ENCODE data around the gene PAXIP1.

PAXIP1 gene

DNA sequence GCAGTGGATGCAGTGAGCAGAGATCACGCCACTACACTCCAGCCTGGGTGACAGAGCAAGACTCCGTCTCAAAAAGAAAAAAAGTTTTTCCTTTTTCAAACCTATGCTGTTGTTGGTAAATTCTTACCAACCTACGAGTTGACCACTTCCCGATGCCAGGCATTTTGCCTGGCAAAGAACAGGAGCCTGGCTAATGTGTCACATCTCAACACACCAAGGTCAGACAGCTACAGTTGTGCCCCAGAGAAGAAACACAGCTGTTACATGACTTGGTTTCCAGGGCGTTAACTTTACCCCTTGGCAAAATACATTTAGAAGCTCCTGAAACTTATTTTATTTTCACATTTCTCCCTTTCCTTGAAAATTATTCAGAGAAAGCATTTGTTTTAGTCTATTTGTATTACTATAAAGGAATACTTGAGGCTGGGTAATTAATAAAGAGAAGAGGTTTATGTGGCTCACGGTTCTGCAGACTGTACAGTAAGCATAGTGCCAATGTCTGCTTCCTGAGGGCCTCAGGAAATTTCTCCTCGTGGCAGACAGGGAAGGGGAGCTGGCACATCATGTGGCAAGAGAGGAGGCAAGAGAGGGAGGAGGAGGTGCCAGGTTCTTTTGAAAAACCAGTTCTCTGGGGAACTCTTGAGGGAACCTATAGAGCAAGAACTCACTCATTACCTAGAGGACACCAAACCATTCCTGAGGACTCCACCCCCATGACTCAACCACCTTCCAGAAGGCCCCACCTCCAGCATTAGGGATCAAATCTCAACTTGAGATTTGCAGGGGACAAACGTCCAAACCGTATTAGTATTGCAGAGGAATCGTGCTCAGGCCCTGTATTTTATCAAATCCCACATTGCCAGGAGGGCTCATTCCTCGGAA lies 83.3 kb downstream of the PAXIP1 start:
- no peak overlapping the region for H3K27ac ChIP-seq
- no peaks in the 10 kb centered on the region for H3K9me3 ChIP-seq (ENCODE audit: severe bottlenecking)
- H3K27me3 ChIP-seq (ENCODE audit: insufficient read depth, low read depth, severe bottlenecking) = peaks cover 41% of the 10 kb centered on the region
- no peaks in the 10 kb centered on the region for H3K36me3 ChIP-seq
- H3K4me3 ChIP-seq (ENCODE audit: low read depth, low read length) = no peak overlapping the region
- no peak for DNase-seq
- TF ChIP-seq, protein P1, sequence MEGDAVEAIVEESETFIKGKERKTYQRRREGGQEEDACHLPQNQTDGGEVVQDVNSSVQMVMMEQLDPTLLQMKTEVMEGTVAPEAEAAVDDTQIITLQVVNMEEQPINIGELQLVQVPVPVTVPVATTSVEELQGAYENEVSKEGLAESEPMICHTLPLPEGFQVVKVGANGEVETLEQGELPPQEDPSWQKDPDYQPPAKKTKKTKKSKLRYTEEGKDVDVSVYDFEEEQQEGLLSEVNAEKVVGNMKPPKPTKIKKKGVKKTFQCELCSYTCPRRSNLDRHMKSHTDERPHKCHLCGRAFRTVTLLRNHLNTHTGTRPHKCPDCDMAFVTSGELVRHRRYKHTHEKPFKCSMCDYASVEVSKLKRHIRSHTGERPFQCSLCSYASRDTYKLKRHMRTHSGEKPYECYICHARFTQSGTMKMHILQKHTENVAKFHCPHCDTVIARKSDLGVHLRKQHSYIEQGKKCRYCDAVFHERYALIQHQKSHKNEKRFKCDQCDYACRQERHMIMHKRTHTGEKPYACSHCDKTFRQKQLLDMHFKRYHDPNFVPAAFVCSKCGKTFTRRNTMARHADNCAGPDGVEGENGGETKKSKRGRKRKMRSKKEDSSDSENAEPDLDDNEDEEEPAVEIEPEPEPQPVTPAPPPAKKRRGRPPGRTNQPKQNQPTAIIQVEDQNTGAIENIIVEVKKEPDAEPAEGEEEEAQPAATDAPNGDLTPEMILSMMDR (IDR thresholded peaks at IDR 0.05; ENCODE audit: low read depth, low read length) = no peak

GRCh38 chr7:154918741-154919140 lies 84.2 kb downstream of the PAXIP1 start:
- no peak overlapping the region for H3K4me3 ChIP-seq (ENCODE audit: low read depth, low read length)
- peaks cover 33% of the 10 kb centered on the region for H3K27me3 ChIP-seq (ENCODE audit: insufficient read depth, low read depth, severe bottlenecking)
- no peaks in the 10 kb centered on the region for H3K9me3 ChIP-seq (ENCODE audit: severe bottlenecking)
- DNase-seq = no peak
- no peaks in the 10 kb centered on the region for H3K36me3 ChIP-seq
- TF ChIP-seq, protein P1 (IDR thresholded peaks at IDR 0.05; ENCODE audit: low read depth, low read length) = no peak
- H3K27ac ChIP-seq = no peak overlapping the region

DNA sequence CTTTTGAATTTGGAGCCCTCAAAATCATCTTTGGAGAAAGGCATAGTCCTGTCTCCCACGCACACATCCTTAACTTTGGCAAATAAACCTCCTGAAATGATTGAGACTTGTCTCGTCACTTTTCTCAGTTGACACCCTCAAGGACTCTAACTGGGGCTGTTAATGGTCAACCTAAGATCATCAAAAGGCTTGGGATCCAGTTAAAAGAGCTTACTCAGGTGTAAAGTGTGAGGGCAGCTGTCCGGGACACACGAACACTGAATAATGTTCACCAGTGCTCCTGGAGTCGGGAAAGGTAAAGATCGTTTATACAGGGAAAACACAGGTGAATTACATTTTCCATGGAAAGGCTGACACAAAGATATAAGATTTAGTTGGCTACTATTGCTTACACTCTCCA lies 84.7 kb downstream of the PAXIP1 start:
- TF ChIP-seq, protein P1 (IDR thresholded peaks at IDR 0.05; ENCODE audit: low read depth, low read length) = no peak

DNA sequence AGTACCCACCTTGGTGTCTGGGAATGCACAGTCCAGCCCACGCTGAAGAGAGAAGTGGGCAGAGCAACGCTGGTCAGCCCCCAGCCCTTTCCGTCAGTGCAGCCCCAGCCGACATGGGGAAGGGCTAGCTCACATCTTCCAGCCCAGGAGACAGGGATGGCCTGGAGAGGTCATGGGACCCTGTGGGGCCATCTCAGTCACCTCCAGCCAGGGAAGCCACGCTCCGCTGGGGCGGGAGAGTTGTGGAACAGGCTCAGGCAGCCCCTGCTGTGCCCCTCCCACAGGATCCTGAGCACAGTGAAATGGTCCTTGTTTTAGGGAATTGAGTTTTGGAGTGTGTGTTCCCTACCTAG lies 85.1 kb downstream of the PAXIP1 start:
- H3K27me3 ChIP-seq (ENCODE audit: insufficient read depth, low read depth, severe bottlenecking) = peaks cover 40% of the 10 kb centered on the region
- TF ChIP-seq, protein P1 (IDR thresholded peaks at IDR 0.05; ENCODE audit: low read depth, low read length) = no peak

More for the DNA sequence above, 84.7 kb downstream of the PAXIP1 start:
- H3K27ac ChIP-seq = no peak overlapping the region
- no peak overlapping the region for H3K4me3 ChIP-seq (ENCODE audit: low read depth, low read length)
- no peak for DNase-seq
- H3K36me3 ChIP-seq = no peaks in the 10 kb centered on the region
- H3K27me3 ChIP-seq (ENCODE audit: insufficient read depth, low read depth, severe bottlenecking) = peaks cover 35% of the 10 kb centered on the region
- H3K9me3 ChIP-seq (ENCODE audit: severe bottlenecking) = no peaks in the 10 kb centered on the region

GRCh38 chr7:154916856-154917807 lies 85.8 kb downstream of the PAXIP1 start:
- Histone ChIP-seq H3K27ac (no peak overlapping the region), H3K9me3 (ENCODE audit: severe bottlenecking) (no peaks in the 10 kb centered on the region), H3K36me3 (no peaks in the 10 kb centered on the region), H3K27me3 (ENCODE audit: insufficient read depth, low read depth, severe bottlenecking) (peaks cover 40% of the 10 kb centered on the region), H3K4me3 (ENCODE audit: low read depth, low read length) (no peak overlapping the region)
- TF ChIP-seq, protein P1 (IDR thresholded peaks at IDR 0.05; ENCODE audit: low read depth, low read length) = no peak
- no peak for DNase-seq

More for the DNA sequence above, 85.1 kb downstream of the PAXIP1 start:
- Histone ChIP-seq H3K9me3 (ENCODE audit: severe bottlenecking) (no peaks in the 10 kb centered on the region), H3K4me3 (ENCODE audit: low read depth, low read length) (no peak overlapping the region), H3K27ac (no peak overlapping the region), H3K36me3 (no peaks in the 10 kb centered on the region)
- DNase-seq = no peak

All from WERI-Rb-1 (cell line).